Measurements from ENCODE around the gene TP53INP2.

TP53INP2 gene

GRCh38 chr20:34736106-34736735 lies 32.1 kb downstream of the TP53INP2 start:
- DNase-seq (ENCODE audit: low read depth): no peak
- no peak overlapping the region for H3K4me3 ChIP-seq (ENCODE audit: low read length)
- no peak for TF ChIP-seq CTCF (IDR thresholded peaks at IDR 0.05; ENCODE audit: insufficient read depth, low read depth, low read length, missing control alignments)

- no peak for DNase-seq (ENCODE audit: low read depth)
- no peak overlapping the region for H3K4me3 ChIP-seq (ENCODE audit: low read length)
- TF ChIP-seq CTCF (IDR thresholded peaks at IDR 0.05; ENCODE audit: insufficient read depth, low read depth, low read length, missing control alignments): no peak
These were observed 38.9 kb downstream of the TP53INP2 start for GRCh38 chr20:34743039-34743438.

GRCh38 chr20:34744340-34744739 lies 40.2 kb downstream of the TP53INP2 start:
- no peak for DNase-seq (ENCODE audit: low read depth)
- H3K4me3 ChIP-seq (ENCODE audit: low read length): no peak overlapping the region
- TF ChIP-seq CTCF (IDR thresholded peaks at IDR 0.05; ENCODE audit: insufficient read depth, low read depth, low read length, missing control alignments): no peak

- TF ChIP-seq CTCF (IDR thresholded peaks at IDR 0.05; ENCODE audit: insufficient read depth, low read depth, low read length, missing control alignments): no peak
- H3K4me3 ChIP-seq (ENCODE audit: low read length): no peak overlapping the region
- DNase-seq (ENCODE audit: low read depth): no peak
These were observed 40.7 kb downstream of the TP53INP2 start for GRCh38 chr20:34744847-34745246.

- no peak for TF ChIP-seq CTCF (IDR thresholded peaks at IDR 0.05; ENCODE audit: insufficient read depth, low read depth, low read length, missing control alignments)
- no peak for DNase-seq (ENCODE audit: low read depth)
- no peak overlapping the region for H3K4me3 ChIP-seq (ENCODE audit: low read length)
These were observed 42.5 kb downstream of the TP53INP2 start for GRCh38 chr20:34746674-34747073.

GRCh38 chr20:34747479-34747878 lies 43.3 kb downstream of the TP53INP2 start:
- TF ChIP-seq CTCF (IDR thresholded peaks at IDR 0.05; ENCODE audit: insufficient read depth, low read depth, low read length, missing control alignments): no peak
- no peak for DNase-seq (ENCODE audit: low read depth)
- no peak overlapping the region for H3K4me3 ChIP-seq (ENCODE audit: low read length)

GRCh38 chr20:34748709-34749108 lies 44.6 kb downstream of the TP53INP2 start:
- no peak for TF ChIP-seq CTCF (IDR thresholded peaks at IDR 0.05; ENCODE audit: insufficient read depth, low read depth, low read length, missing control alignments)
- no peak overlapping the region for H3K4me3 ChIP-seq (ENCODE audit: low read length)
- DNase-seq (ENCODE audit: low read depth): no peak

Data from epithelial cell of esophagus (primary cell).